ENCODE results near the gene CSDE1.
A peak's percentile ranks its signal among the peaks of the same experiment; 100 is the strongest.

The CSDE1 gene

DNA sequence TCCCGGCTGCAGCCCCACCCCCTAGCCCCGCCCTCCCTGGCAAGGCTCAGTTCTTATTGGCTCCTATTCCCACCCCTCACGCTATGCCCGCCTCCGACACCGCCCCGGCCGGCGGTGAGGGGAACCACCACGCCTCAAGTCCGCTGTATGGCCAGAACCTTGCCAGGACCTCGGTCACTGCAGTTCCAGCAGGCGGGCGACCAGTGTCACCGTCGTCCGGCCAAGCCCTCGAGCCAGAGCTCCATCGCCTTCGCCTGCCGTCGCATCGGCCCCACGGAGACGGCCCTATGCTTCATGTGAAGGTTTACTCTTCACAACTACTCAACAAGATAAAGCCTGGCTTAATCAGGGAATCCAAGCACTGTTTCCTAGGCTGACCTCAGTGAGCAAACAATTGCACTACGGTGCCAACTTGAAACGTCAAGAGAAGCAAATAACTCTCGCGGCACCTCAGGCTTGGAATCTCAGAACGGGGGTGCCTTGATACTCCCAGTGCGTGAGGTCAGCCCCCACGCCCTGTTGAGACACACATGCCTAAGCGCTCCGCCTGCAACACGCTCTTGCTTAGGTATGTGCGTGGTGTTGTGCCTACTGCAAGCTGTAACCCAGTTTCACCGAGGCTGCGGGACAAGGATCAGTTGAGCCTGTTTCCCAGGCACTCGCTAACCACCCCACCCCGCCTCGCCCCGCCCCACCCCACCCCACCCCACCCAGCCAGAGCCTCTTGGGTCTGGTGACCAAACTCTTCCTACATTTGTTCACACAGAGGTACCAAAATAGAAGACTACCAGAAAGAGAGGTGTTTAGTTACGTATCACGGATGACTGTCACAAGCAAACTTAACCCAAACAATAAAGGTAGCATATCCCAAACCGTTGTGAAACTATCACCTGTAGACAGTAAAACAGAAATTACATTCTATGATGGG, 87.4 kb downstream of the CSDE1 start:
- Histone ChIP-seq H3K14ac (ENCODE audit: low read length in 2 of 2) (no peak overlapping the region), H3K9ac (ENCODE audit: low read length) (peak overlapping the region; percentile 91), H3K4me3 (ENCODE audit: insufficient read depth in 1 of 2, low read depth in 1 of 2, low read length in 2 of 2) (peak overlapping the region; percentile 64 to 95), H2BK15ac (ENCODE audit: low read depth, poor library complexity, severe bottlenecking) (no peak overlapping the region), H2BK5ac (ENCODE audit: low read depth, low read length, poor library complexity, severe bottlenecking) (no peak overlapping the region), H3K9me3 (ENCODE audit: control insufficient read depth, low read length) (no peaks in the 10 kb centered on the region), H4K8ac (ENCODE audit: low read length) (no peak overlapping the region), H2AFZ (ENCODE audit: low read depth, low read length) (peak overlapping the region; percentile 92), H3K27ac (ENCODE audit: low read length, poor library complexity, severe bottlenecking) (no peak overlapping the region), H2AK5ac (ENCODE audit: low read length, severe bottlenecking) (no peak overlapping the region), H4K91ac (ENCODE audit: low read length) (peak overlapping the region; percentile 25), H3K27me3 (ENCODE audit: control insufficient read depth in 1 of 2, insufficient read depth in 1 of 2, low read length in 2 of 2) (peaks cover under 1 to 6% of the 10 kb centered on the region in 2 experiments), H3K4me1 (ENCODE audit: control insufficient read depth, insufficient read depth, low read depth, low read length) (peaks cover 4% of the 10 kb centered on the region), H3K4ac (ENCODE audit: low read depth in 1 of 2, low read length in 2 of 2) (no peak overlapping the region), H3K36me3 (ENCODE audit: control insufficient read depth in 1 of 2, insufficient read depth in 2 of 2, low read depth in 1 of 2, low read length in 2 of 2) (no peaks in the 10 kb centered on the region), H3K23ac (ENCODE audit: low read length in 2 of 2) (no peak overlapping the region), H3K79me1 (replicated peaks; ENCODE audit: low read length, poor library complexity, severe bottlenecking) (no peaks in the 10 kb centered on the region), H3K4me2 (ENCODE audit: low read length, poor library complexity, severe bottlenecking) (peak overlapping the region; percentile 84), H2BK120ac (ENCODE audit: low read depth, low read length) (no peak overlapping the region), H2BK12ac (ENCODE audit: low read length in 2 of 2) (peak overlapping the region in 1 of 2 experiments; percentile 28), H3K18ac (ENCODE audit: low read depth in 1 of 2, low read length in 2 of 2) (peak overlapping the region in 1 of 2 experiments; percentile 42)
- under 1% methylated on average over 37 of the region's 45 CpGs for WGBS
- DNase-seq: peak; percentile 91

DNA sequence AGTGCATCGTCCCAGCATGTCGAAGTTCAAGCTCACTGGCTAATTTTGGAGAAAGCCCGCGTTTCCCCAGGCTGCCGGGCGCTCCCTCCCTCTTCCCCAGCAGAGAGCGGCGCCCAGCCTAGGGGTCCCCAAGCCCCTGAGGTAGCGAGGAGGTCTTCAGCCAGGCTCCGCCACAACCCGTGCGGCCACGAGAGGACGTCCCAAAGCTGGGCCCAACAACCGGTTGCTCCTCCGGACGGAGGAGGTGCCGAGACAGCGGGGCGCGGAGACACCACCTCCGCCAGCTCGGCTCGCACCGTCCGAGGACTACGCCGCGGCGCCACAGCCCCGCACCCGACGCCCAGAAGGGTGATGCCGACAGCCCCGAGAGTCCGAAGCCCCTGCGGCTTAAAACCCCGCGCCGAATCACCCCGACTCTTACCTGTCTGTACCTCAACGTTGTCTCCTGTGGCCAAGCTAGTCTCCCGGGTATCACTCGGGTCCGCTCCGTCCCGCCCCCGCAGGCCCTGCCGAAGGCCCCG, 88.2 kb downstream of the CSDE1 start, which contains the start of gene DENND2C:
TSS of gene DENND2C (minus strand) at position 488 of the 521 bp plus-strand sequence. CDS start 44,065 bp downstream, outside the sequence.
- Histone ChIP-seq H4K8ac (ENCODE audit: low read length) (peak within 1 kb of the TSS; percentile 5), H3K27ac (ENCODE audit: low read length, poor library complexity, severe bottlenecking) (no peak within 1 kb of the TSS), H3K4me2 (ENCODE audit: low read length, poor library complexity, severe bottlenecking) (peak within 1 kb of the TSS; percentile 84), H3K14ac (ENCODE audit: low read length in 2 of 2) (peak within 1 kb of the TSS in 1 of 2 experiments; percentile 86), H2BK15ac (ENCODE audit: low read depth, poor library complexity, severe bottlenecking) (no peak within 1 kb of the TSS), H3K9me3 (ENCODE audit: control insufficient read depth, low read length) (no peaks in the 10 kb centered on the region), H2AK5ac (ENCODE audit: low read length, severe bottlenecking) (no peak within 1 kb of the TSS), H3K4me3 (ENCODE audit: insufficient read depth in 1 of 2, low read depth in 1 of 2, low read length in 2 of 2) (peak within 1 kb of the TSS; percentile 88 to 95), H3K4me1 (ENCODE audit: control insufficient read depth, insufficient read depth, low read depth, low read length) (peaks cover 4% of the 10 kb centered on the region), H2BK120ac (ENCODE audit: low read depth, low read length) (no peak within 1 kb of the TSS), H4K91ac (ENCODE audit: low read length) (peak within 1 kb of the TSS; percentile 25), H2BK12ac (ENCODE audit: low read length in 2 of 2) (peak within 1 kb of the TSS in 1 of 2 experiments; percentile 28), H3K79me1 (replicated peaks; ENCODE audit: low read length, poor library complexity, severe bottlenecking) (no peaks in the 10 kb centered on the region), H3K27me3 (ENCODE audit: control insufficient read depth in 1 of 2, insufficient read depth in 1 of 2, low read length in 2 of 2) (peaks cover 0 to 3% of the 10 kb centered on the region in 2 experiments), H3K9ac (ENCODE audit: low read length) (peak within 1 kb of the TSS; percentile 91), H3K23ac (ENCODE audit: low read length in 2 of 2) (peak within 1 kb of the TSS in 1 of 2 experiments; percentile 67), H3K4ac (ENCODE audit: low read depth in 1 of 2, low read length in 2 of 2) (no peak within 1 kb of the TSS), H2BK5ac (ENCODE audit: low read depth, low read length, poor library complexity, severe bottlenecking) (no peak within 1 kb of the TSS), H3K36me3 (ENCODE audit: control insufficient read depth in 1 of 2, insufficient read depth in 2 of 2, low read depth in 1 of 2, low read length in 2 of 2) (no peaks in the 10 kb centered on the region), H3K18ac (ENCODE audit: low read depth in 1 of 2, low read length in 2 of 2) (peak within 1 kb of the TSS; percentile 2 to 46), H2AFZ (ENCODE audit: low read depth, low read length) (peak within 1 kb of the TSS; percentile 97)
- WGBS: under 1% methylated on average over 40 of the region's 50 CpGs
- no peak for DNase-seq

DNA sequence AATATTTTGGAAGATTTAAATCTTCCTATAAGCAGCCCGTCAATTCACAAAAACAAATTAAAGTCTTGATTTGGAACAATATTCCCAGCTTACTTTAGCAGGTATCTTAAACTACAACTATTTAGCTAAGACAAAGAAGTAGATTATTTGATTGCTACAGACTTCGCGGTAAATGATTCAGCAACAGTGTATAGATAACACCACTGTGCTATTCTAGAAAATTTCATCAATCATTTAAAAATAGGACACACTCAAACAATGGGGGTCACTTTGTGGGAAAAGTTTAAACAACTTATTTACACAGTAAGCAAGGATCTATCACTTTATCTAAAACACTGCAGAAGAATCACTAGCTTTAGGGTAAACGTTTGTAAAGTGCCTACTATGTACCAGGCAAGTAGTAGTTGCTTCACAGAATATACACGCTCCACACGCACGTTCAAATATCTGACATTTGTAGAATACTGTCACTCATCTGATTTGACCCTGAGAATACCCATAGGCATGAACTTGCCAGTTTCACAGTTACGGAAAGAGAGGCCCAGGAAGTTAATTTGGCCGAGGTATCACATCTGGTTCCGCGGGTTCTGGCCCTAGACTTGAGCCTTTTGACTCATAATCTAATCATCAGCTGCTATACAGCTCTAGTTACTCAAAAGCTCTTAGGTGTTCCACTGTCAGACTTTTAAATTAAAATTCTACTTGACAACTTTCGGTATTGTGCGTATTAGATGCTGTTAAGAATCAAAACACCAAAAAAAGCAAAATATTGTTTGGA, 88.8 kb downstream of the CSDE1 start:
- Histone ChIP-seq H2AFZ (ENCODE audit: low read depth, low read length) (no peak overlapping the region), H3K4me1 (ENCODE audit: control insufficient read depth, insufficient read depth, low read depth, low read length) (peaks cover 4% of the 10 kb centered on the region), H3K18ac (ENCODE audit: low read depth in 1 of 2, low read length in 2 of 2) (no peak overlapping the region), H4K8ac (ENCODE audit: low read length) (no peak overlapping the region), H2BK12ac (ENCODE audit: low read length in 2 of 2) (no peak overlapping the region), H3K79me1 (replicated peaks; ENCODE audit: low read length, poor library complexity, severe bottlenecking) (no peaks in the 10 kb centered on the region), H3K9ac (ENCODE audit: low read length) (peak overlapping the region; percentile 91), H2BK15ac (ENCODE audit: low read depth, poor library complexity, severe bottlenecking) (no peak overlapping the region), H3K36me3 (ENCODE audit: control insufficient read depth in 1 of 2, insufficient read depth in 2 of 2, low read depth in 1 of 2, low read length in 2 of 2) (no peaks in the 10 kb centered on the region), H2BK120ac (ENCODE audit: low read depth, low read length) (no peak overlapping the region), H3K23ac (ENCODE audit: low read length in 2 of 2) (peak overlapping the region in 1 of 2 experiments; percentile 63), H3K14ac (ENCODE audit: low read length in 2 of 2) (no peak overlapping the region), H3K9me3 (ENCODE audit: control insufficient read depth, low read length) (no peaks in the 10 kb centered on the region), H4K91ac (ENCODE audit: low read length) (no peak overlapping the region), H2BK5ac (ENCODE audit: low read depth, low read length, poor library complexity, severe bottlenecking) (no peak overlapping the region), H3K27me3 (ENCODE audit: control insufficient read depth in 1 of 2, insufficient read depth in 1 of 2, low read length in 2 of 2) (no peaks in the 10 kb centered on the region), H3K4ac (ENCODE audit: low read depth in 1 of 2, low read length in 2 of 2) (no peak overlapping the region), H3K4me3 (ENCODE audit: insufficient read depth in 1 of 2, low read depth in 1 of 2, low read length in 2 of 2) (peak overlapping the region; percentile 88 to 95), H2AK5ac (ENCODE audit: low read length, severe bottlenecking) (no peak overlapping the region), H3K4me2 (ENCODE audit: low read length, poor library complexity, severe bottlenecking) (peak overlapping the region; percentile 78), H3K27ac (ENCODE audit: low read length, poor library complexity, severe bottlenecking) (no peak overlapping the region)
- 49% methylated on average over 12 of the region's 13 CpGs for WGBS
- DNase-seq: peak; percentile 5
